Measurements from ENCODE around the gene C19orf73. TPM values are rescaled to one million over a fixed set of nuclear protein-coding genes. Genes with fewer than 3 reads are reported as not detected.

C19orf73 gene
- 0.87 and 1.2 TPM in 2 replicates for total RNA-seq

GRCh38 chr19:49118565-49119410, at the start of gene C19orf73:
TSS of gene C19orf73 (minus strand) at chr19:49119143. CDS start at chr19:49119022, 121 bp downstream.

GRCh38 chr19:49157445-49158224, 38.7 kb upstream of the C19orf73 start, which contains the start of gene TRPM4:
TSS of gene TRPM4 (plus strand) at chr19:49157792. CDS start at chr19:49157867, 75 bp downstream.

GRCh38 chr19:49155005-49155819, 36.3 kb upstream of the C19orf73 start, which contains the start of gene HRC:
TSS of gene HRC (minus strand) at chr19:49155396. CDS start at chr19:49155237, 159 bp downstream.

GRCh38 chr19:49119411-49120324, 725 bp upstream of the C19orf73 start, which contains the start of gene PPFIA3:
TSS of gene PPFIA3 (plus strand) at chr19:49119544. CDS start at chr19:49127874, 8,330 bp downstream.

GRCh38 chr19:49113762-49114629, 4.9 kb downstream of the C19orf73 start, which contains the start of gene LIN7B:
TSS of gene LIN7B (plus strand) at chr19:49114370. CDS start at chr19:49114405, 35 bp downstream.

GRCh38 chr19:49085020-49085867, 33.7 kb downstream of the C19orf73 start, which contains the start of gene SNRNP70:
TSS of gene SNRNP70 (plus strand) at chr19:49085451. CDS start at chr19:49086415, 964 bp downstream.

Other genes with a start within 250 kb of the C19orf73 start
- gene PPP1R15A, start 246.7 kb downstream of the C19orf73 start, total RNA-seq: 124 and 144 TPM in 2 replicates
- 0.37 TPM in 1 of 2 replicates, not detected in the other for gene TULP2, start 220.4 kb downstream of the C19orf73 start, total RNA-seq
- gene NUCB1, start 218.8 kb downstream of the C19orf73 start, total RNA-seq: 69.9 and 197 TPM in 2 replicates
- gene DHDH, start 185.4 kb downstream of the C19orf73 start, total RNA-seq: not detected in 2 replicates
- gene BAX, start 164.3 kb downstream of the C19orf73 start, total RNA-seq: 64.2 and 70.1 TPM in 2 replicates
- 901 and 3,848 TPM in 2 replicates for gene FTL, start 153.8 kb downstream of the C19orf73 start, total RNA-seq
- 23.4 and 31.5 TPM in 2 replicates for gene GYS1, start 125.8 kb downstream of the C19orf73 start, total RNA-seq
- gene RUVBL2, start 125.3 kb downstream of the C19orf73 start, total RNA-seq: 213 and 418 TPM in 2 replicates
- gene LHB, start 102.1 kb downstream of the C19orf73 start, total RNA-seq: not detected in 2 replicates
- gene CGB3, start 94.8 kb downstream of the C19orf73 start, total RNA-seq: not detected in 2 replicates
- gene CGB2, start 87.3 kb downstream of the C19orf73 start, total RNA-seq: not detected in 2 replicates
- not detected in 2 replicates for gene CGB1, start 82.2 kb downstream of the C19orf73 start, total RNA-seq
- gene CGB5, start 75.3 kb downstream of the C19orf73 start, total RNA-seq: not detected in 2 replicates
- not detected in 2 replicates for gene CGB8, start 70.0 kb downstream of the C19orf73 start, total RNA-seq
- 0.22 and 0.37 TPM in 2 replicates for gene CGB7, start 61.4 kb downstream of the C19orf73 start, total RNA-seq
- not detected in 2 replicates for gene NTF4, start 54.3 kb downstream of the C19orf73 start, total RNA-seq
- not detected in 2 replicates for gene KCNA7, start 46.4 kb downstream of the C19orf73 start, total RNA-seq
- gene SNRNP70, start 33.7 kb downstream of the C19orf73 start, total RNA-seq: 101 and 166 TPM in 2 replicates
- gene LIN7B, start 4.8 kb downstream of the C19orf73 start, total RNA-seq: 4.8 and 13.1 TPM in 2 replicates
- 1.2 and 1.5 TPM in 2 replicates for gene PPFIA3, start 401 bp upstream of the C19orf73 start, total RNA-seq
- not detected in 2 replicates for gene HRC, start 36.3 kb upstream of the C19orf73 start, total RNA-seq
- gene TRPM4, start 38.6 kb upstream of the C19orf73 start, total RNA-seq: 10.2 and 17.1 TPM in 2 replicates
- gene SLC6A16, start 206.0 kb upstream of the C19orf73 start, total RNA-seq: under 0.01 TPM in 2 replicates
- gene CD37, start 216.3 kb upstream of the C19orf73 start, total RNA-seq: 0.12 TPM in 1 of 2 replicates, not detected in the other
- gene TEAD2, start 243.3 kb upstream of the C19orf73 start, total RNA-seq: 13.7 and 15.6 TPM in 2 replicates
- 0.25 and 0.33 TPM in 2 replicates for gene DKKL1, start 244.7 kb upstream of the C19orf73 start, total RNA-seq

Data from uterine smooth muscle cell (primary cell).